HUES6 (cell line): ENCODE results near the gene MMP2.

Experiments used
- H3K27ac ChIP-seq: 2 replicates; pipeline ENCODE4 v1.7.0; 2013; ENCODE audit warnings: low read depth, mild to moderate bottlenecking, low read length, inconsistent platforms
- H3K27me3 ChIP-seq: 2 replicates; pipeline ENCODE4 v1.6.1; 2013; ENCODE audit warnings: low read length; ENCODE audit not compliant: control insufficient read depth, insufficient read depth
- H3K36me3 ChIP-seq: 2 replicates; pipeline ENCODE4 v1.6.1; 2013; ENCODE audit warnings: low read length; ENCODE audit not compliant: control insufficient read depth, insufficient read depth
- H3K4me1 ChIP-seq: 2 replicates; pipeline ENCODE4 v1.6.1; 2013; ENCODE audit warnings: low read length; ENCODE audit not compliant: control insufficient read depth, insufficient read depth
- H3K4me3 ChIP-seq: 2 replicates; pipeline ENCODE4 v1.5.1; 2013; ENCODE audit warnings: low read depth, low read length
- H3K9ac ChIP-seq: one replicate; pipeline ENCODE4 v1.6.1; 2013; ENCODE audit warnings: mild to moderate bottlenecking, low read length
- H3K9me3 ChIP-seq: 2 replicates; pipeline ENCODE4 v1.6.1; 2013; ENCODE audit warnings: low read depth, low read length; ENCODE audit not compliant: control insufficient read depth, insufficient read depth

The MMP2 gene

GRCh38 chr16:55526441-55526840, 47.4 kb downstream of the MMP2 start:
- peaks cover 5% of the 10 kb centered on the region; the same call in 1 of the 2 replicates for H3K9me3 ChIP-seq
- H3K27me3 ChIP-seq, result no peaks in the 10 kb centered on the region
- no peak overlapping the region for H3K9ac ChIP-seq
- no peak overlapping the region for H3K4me3 ChIP-seq
- no peaks in the 10 kb centered on the region for H3K4me1 ChIP-seq
- H3K27ac ChIP-seq, result no peak overlapping the region
- no peaks in the 10 kb centered on the region for H3K36me3 ChIP-seq

- Histone ChIP-seq H3K36me3 (no peaks in the 10 kb centered on the region), H3K27me3 (no peaks in the 10 kb centered on the region)
These were observed 48.9 kb downstream of the MMP2 start for GRCh38 chr16:55527885-55528284.

GRCh38 chr16:55529018-55529417, 50.0 kb downstream of the MMP2 start:
- H3K27me3 ChIP-seq, result no peaks in the 10 kb centered on the region
- no peak overlapping the region for H3K4me3 ChIP-seq
- H3K4me1 ChIP-seq, result no peaks in the 10 kb centered on the region
- no peaks in the 10 kb centered on the region for H3K36me3 ChIP-seq
- H3K27ac ChIP-seq, result no peak overlapping the region
- no peaks in the 10 kb centered on the region for H3K9me3 ChIP-seq
- H3K9ac ChIP-seq, result no peak overlapping the region

More at GRCh38 chr16:55527885-55528284, 48.9 kb downstream of the MMP2 start:
- Histone ChIP-seq H3K9ac (no peak overlapping the region), H3K4me1 (no peaks in the 10 kb centered on the region), H3K27ac (no peak overlapping the region), H3K4me3 (no peak overlapping the region), H3K9me3 (no peaks in the 10 kb centered on the region)

- Histone ChIP-seq H3K9me3 (no peaks in the 10 kb centered on the region), H3K9ac (no peak overlapping the region), H3K36me3 (no peaks in the 10 kb centered on the region)
These were observed 51.4 kb downstream of the MMP2 start for GRCh38 chr16:55530316-55530856.

GRCh38 chr16:55532227-55532626, 53.2 kb downstream of the MMP2 start:
- H3K9me3 ChIP-seq, result no peaks in the 10 kb centered on the region
- H3K36me3 ChIP-seq, result no peaks in the 10 kb centered on the region
- no peak overlapping the region for H3K27ac ChIP-seq

More at GRCh38 chr16:55530316-55530856, 51.4 kb downstream of the MMP2 start:
- Histone ChIP-seq H3K27me3 (no peaks in the 10 kb centered on the region), H3K4me1 (no peaks in the 10 kb centered on the region), H3K4me3 (no peak overlapping the region), H3K27ac (no peak overlapping the region)

GRCh38 chr16:55534756-55535155, 55.8 kb downstream of the MMP2 start:
- Histone ChIP-seq H3K27ac (no peak overlapping the region), H3K4me1 (no peaks in the 10 kb centered on the region), H3K27me3 (no peaks in the 10 kb centered on the region), H3K9ac (no peak overlapping the region), H3K4me3 (no peak overlapping the region), H3K36me3 (no peaks in the 10 kb centered on the region), H3K9me3 (no peaks in the 10 kb centered on the region)

More at GRCh38 chr16:55532227-55532626, 53.2 kb downstream of the MMP2 start:
- H3K4me3 ChIP-seq, result no peak overlapping the region
- H3K9ac ChIP-seq, result no peak overlapping the region
- no peaks in the 10 kb centered on the region for H3K27me3 ChIP-seq
- no peaks in the 10 kb centered on the region for H3K4me1 ChIP-seq

GRCh38 chr16:55539049-55539448, 60.1 kb downstream of the MMP2 start:
- Histone ChIP-seq H3K36me3 (no peaks in the 10 kb centered on the region), H3K9ac (no peak overlapping the region), H3K9me3 (no peaks in the 10 kb centered on the region), H3K27me3 (no peaks in the 10 kb centered on the region), H3K4me3 (no peak overlapping the region), H3K4me1 (no peaks in the 10 kb centered on the region), H3K27ac (no peak overlapping the region)

- Histone ChIP-seq H3K27ac (no peak overlapping the region), H3K4me3 (no peak overlapping the region), H3K9ac (no peak overlapping the region), H3K4me1 (no peaks in the 10 kb centered on the region), H3K36me3 (no peaks in the 10 kb centered on the region), H3K9me3 (no peaks in the 10 kb centered on the region), H3K27me3 (no peaks in the 10 kb centered on the region)
These were observed 60.5 kb downstream of the MMP2 start for GRCh38 chr16:55539488-55539887.

- no peaks in the 10 kb centered on the region for H3K36me3 ChIP-seq
- no peaks in the 10 kb centered on the region for H3K9me3 ChIP-seq
- no peak overlapping the region for H3K27ac ChIP-seq
- no peak overlapping the region for H3K9ac ChIP-seq
- no peaks in the 10 kb centered on the region for H3K4me1 ChIP-seq
- H3K4me3 ChIP-seq, result no peak overlapping the region
- no peaks in the 10 kb centered on the region for H3K27me3 ChIP-seq
These were observed 61.2 kb downstream of the MMP2 start for GRCh38 chr16:55540221-55540620.

- no peak overlapping the region for H3K9ac ChIP-seq
- H3K4me1 ChIP-seq, result no peaks in the 10 kb centered on the region
- no peaks in the 10 kb centered on the region for H3K9me3 ChIP-seq
- H3K27me3 ChIP-seq, result no peaks in the 10 kb centered on the region
- H3K36me3 ChIP-seq, result no peaks in the 10 kb centered on the region
- no peak overlapping the region for H3K4me3 ChIP-seq
- no peak overlapping the region for H3K27ac ChIP-seq
These were observed 63.6 kb downstream of the MMP2 start for GRCh38 chr16:55542459-55543082.

GRCh38 chr16:55543472-55543871, 64.5 kb downstream of the MMP2 start:
- Histone ChIP-seq H3K36me3 (no peaks in the 10 kb centered on the region), H3K27ac (no peak overlapping the region), H3K27me3 (no peaks in the 10 kb centered on the region)

More at GRCh38 chr16:55543472-55543871, 64.5 kb downstream of the MMP2 start:
- Histone ChIP-seq H3K4me3 (no peak overlapping the region), H3K9ac (no peak overlapping the region), H3K4me1 (no peaks in the 10 kb centered on the region), H3K9me3 (no peaks in the 10 kb centered on the region)
